Putamen (tissue), 1 donor: ENCODE measurements around the gene MCC.
A peak's percentile ranks its signal among the peaks of the same experiment; 100 is the strongest.

Experiments
- DNase-seq: peaks from one replicate; pipeline ENCODE4 v3.0.0-alpha.2; 2016; ENCODE audit warnings: low spot score

The MCC gene

GRCh38 chr5:113319256-113320053 lies 168.8 kb downstream of the MCC start:
- no peak for DNase-seq

GRCh38 chr5:113317636-113318035 lies 170.6 kb downstream of the MCC start:
- DNase-seq: no peak

DNA sequence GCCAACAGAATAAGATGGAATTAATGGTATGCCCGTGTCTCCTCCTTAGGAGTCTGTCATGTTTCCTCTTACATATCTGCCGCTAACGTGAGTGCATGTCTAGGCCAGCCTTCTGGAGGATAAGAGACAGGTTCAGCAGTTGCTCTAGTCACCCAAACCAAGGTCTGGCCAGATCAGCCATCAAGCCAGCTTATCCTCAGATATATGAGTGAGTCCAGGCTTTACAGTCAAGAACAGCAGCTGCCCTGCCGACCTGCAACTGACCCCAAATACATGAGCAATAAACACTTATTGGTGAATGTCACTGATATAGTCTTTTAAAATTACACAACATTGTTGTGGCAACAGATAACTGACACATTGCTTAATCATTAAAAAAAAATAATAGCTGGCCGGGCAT lies 177.0 kb downstream of the MCC start:
- DNase-seq: no peak

DNA sequence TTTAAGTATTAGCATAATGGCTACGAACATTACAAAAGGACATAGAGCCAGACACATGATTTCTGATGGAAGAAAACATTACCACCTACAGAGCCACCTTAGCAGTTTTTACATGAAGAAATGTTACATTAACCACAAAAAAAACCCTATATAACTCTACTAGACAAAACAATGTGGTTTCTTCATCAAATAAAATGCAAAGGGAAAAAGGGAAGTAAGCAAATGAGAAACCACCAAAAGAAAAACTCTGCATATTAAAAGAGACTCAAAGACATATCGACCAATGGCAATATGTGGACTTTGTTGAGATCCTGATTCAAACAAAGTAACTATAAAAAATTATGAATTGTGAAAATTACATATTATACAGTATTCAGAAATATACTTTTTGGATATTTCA lies 186.1 kb downstream of the MCC start:
- no peak for DNase-seq

DNA sequence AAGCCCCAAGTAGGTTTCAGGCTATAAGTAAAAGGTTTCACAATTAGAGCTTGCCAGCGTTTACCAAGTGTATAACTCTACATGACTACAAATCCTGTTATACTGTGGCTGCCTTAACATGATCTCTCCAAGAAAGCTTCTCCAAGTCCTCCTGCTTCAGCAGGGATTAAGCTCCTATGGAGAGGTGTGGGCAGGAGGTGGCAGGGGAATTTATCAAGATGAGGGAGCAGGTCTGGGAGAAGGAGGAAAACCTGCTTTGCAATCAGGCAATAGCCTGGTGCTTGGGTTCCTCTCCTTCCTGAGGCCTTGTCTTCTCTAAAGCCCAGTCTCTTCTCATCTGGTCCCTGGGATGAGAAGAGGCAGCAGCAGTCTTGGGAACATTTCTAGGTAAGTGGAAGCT lies 188.7 kb downstream of the MCC start:
- no peak for DNase-seq

DNA sequence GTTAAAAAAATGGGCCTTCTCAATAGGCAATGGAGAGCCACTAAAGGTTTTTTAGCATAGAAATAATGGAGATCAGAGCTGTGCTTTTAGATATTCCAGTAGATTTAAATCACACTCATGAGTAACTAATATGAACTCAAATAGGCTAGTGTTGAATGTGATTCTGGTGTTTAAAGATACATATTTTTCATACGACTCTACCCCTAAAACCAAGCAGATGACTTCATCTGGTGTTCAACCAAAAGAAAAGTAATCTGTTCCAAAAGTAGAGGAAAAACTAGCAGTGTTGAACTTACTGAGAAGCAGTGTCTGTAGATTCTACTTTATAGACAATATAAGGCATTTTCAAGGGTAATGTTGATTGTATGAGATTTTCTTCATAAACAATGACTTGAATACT lies 191.6 kb downstream of the MCC start:
- no peak for DNase-seq

GRCh38 chr5:113295111-113295539 lies 193.1 kb downstream of the MCC start:
- DNase-seq: no peak

GRCh38 chr5:113294311-113295110 lies 193.7 kb downstream of the MCC start:
- peak; percentile 61 for DNase-seq

GRCh38 chr5:113293975-113294310 lies 194.3 kb downstream of the MCC start:
- no peak for DNase-seq

- DNase-seq: no peak
Observed at GRCh38 chr5:113293068-113293974, 194.9 kb downstream of the MCC start.

- no peak for DNase-seq
Observed at GRCh38 chr5:113292462-113292861, 195.8 kb downstream of the MCC start.

GRCh38 chr5:113283558-113283957 lies 204.7 kb downstream of the MCC start:
- no peak for DNase-seq

- DNase-seq: no peak
Observed at GRCh38 chr5:113282472-113282871, 205.8 kb downstream of the MCC start.

GRCh38 chr5:113281194-113281593 lies 207.1 kb downstream of the MCC start:
- no peak for DNase-seq

DNA sequence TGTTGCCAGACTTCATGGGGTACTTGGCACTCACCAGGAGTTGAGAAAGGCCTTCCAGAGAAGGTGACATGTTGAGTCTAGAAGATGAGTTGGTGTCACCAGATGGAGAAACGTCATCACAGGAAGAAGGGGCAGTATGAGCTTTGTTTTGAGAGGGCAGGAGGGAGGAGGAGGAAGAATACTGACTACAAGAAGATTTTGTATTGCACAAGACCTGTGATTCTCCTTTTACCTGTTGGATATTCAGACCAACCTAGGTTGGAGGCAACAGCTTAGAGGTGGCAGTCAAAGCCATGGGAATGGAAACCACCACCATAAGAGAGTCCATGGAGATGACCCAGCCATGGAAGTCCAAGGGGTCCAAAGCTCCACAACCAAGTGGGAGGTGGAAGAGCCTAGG lies 207.7 kb downstream of the MCC start:
- DNase-seq: no peak

GRCh38 chr5:113278976-113279375 lies 209.3 kb downstream of the MCC start:
- DNase-seq: no peak

DNA sequence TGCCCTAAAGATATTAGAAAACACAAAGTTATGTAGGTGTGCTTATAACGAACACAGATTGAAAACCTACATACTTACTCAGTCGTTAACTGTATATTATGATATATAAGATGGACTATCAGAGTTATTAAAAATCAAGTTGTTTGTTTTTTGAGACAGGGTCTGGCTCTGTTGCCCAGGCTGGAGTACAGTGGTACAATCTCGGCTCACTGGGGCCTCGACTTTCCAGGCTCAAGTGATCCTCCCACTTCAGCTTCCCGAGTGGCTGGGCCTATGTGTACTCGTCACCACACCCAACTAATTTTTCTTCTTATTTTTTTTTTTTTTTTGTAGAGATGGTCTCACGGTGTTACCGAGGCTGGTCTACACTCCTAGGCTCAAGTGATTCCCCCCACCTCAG lies 211.8 kb downstream of the MCC start:
- DNase-seq: no peak

DNA sequence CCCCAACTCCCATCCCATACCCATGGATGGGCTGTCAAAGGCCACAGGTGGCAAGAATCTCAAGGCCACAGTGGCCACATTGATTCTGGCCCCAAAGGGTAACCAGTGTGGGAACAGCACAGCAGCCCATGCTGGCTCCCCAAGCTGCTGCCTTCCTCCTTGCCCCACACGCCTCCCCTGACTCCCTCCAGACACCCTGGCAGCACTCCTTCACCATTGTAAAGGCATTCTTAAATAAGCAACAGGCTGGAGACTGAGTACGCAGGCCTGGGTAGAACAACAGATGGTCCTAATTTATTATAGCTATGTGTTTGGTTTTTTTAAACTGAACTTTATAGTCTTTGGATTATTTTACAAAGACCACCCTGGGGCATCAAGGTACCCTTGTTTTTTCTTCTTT lies 212.3 kb downstream of the MCC start:
- no peak for DNase-seq

DNA sequence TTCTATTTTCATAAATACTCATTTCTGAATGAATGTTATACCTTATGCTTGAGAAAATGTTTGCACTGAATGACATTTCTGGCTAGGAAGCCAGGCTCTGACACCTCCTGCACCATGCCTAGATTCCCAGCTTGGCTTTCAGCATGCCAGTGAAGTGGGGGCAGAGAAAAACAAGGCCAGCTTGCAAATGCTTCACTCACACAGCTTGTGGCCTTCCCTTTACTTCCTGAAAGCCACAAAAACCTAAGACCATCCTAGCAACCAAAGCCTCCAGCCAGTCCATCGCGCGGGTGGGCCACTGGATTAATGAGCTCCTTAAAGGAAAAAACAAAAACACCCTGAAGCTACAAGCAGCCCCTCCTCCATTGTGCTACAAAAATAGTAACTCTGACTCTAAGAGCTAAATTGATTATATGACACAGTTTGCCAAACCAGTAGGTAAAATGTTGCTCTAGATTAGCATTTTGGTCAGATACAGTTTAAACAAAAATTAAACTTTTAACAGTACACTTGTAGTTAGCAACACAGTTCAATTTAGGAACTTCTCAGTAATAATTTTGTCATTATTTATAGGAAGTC lies 213.3 kb downstream of the MCC start:
- DNase-seq: no peak

GRCh38 chr5:113273948-113274347 lies 214.3 kb downstream of the MCC start:
- no peak for DNase-seq

GRCh38 chr5:113271745-113272454 lies 216.4 kb downstream of the MCC start:
- DNase-seq: no peak
